H7 (cell line): ENCODE data around the gene DAZAP2. TPM values are rescaled to one million over a fixed set of nuclear protein-coding genes. Genes with fewer than 3 reads are reported as not detected.
"Not testable (repeated sequence)": the region's sequence is repeated elsewhere in the genome, so short reads cannot be mapped to it uniquely, and the experiment has no call there.

Experiments used
- DNase-seq: peaks from one replicate; pipeline ENCODE4 v3.0.0; 2012
- H3K27me3 ChIP-seq: 2 replicates; pipeline ENCODE4 v1.6.0; 2011; ENCODE audit warnings: mild to moderate bottlenecking, low read length; ENCODE audit not compliant: control insufficient read depth, insufficient read depth
- H3K36me3 ChIP-seq: replicated peaks from 2 replicates; pipeline ENCODE4 v1.5.1; 2011; ENCODE audit warnings: low read length; ENCODE audit not compliant: control insufficient read depth, insufficient read depth
- H3K4me3 ChIP-seq: 2 replicates; pipeline ENCODE4 v1.5.1; 2011; ENCODE audit warnings: low read depth, mild to moderate bottlenecking, control low read depth, low read length, moderate library complexity; ENCODE audit not compliant: insufficient read depth
- total RNA-seq: library from RNA; depleted of rRNA; stranded (reverse); fragments of >200 nt; shearing (Covaris generic); gene quantifications from 2 replicates; pipeline ENCODE4 v1.2.3, GENCODE V29; 2014

The DAZAP2 gene
- total RNA-seq, 1 experiment from 2014 or later, result 47.1 TPM

- no peak for DNase-seq
- Histone ChIP-seq H3K36me3 (no peaks in the 10 kb centered on the region; the same call in 1 of the 2 replicates), H3K4me3 (no peak overlapping the region), H3K27me3 (no peaks in the 10 kb centered on the region)
Measured at GRCh38 chr12:51205350-51205749, 33.3 kb upstream of the DAZAP2 start.

GRCh38 chr12:51208016-51208660 lies 30.5 kb upstream of the DAZAP2 start:
- Histone ChIP-seq H3K36me3 (no peaks in the 10 kb centered on the region; the same call in 1 of the 2 replicates), H3K27me3 (no peaks in the 10 kb centered on the region), H3K4me3 (no peak overlapping the region)
- DNase-seq, result no peak

DNA sequence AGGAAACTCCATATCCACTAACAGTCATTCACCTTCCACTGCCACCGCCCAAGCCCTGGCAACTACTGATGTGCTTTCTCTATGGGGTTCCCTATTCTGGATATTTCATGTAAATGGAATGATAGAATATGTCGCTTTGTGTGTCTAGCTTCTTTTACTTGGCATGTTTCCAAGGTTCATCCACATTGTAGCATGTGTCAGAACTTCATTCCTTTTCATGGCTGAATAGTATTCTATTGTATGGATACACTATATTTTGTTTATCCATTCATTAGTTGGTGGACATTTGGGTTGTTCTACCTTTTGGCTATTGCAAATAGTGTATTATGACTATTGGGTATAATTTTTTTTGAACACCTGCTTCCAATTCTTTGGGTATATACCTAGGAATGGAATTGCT lies 29.4 kb upstream of the DAZAP2 start:
- no peak for DNase-seq
- no peak overlapping the region for H3K4me3 ChIP-seq
- no peaks in the 10 kb centered on the region for H3K27me3 ChIP-seq
- no peaks in the 10 kb centered on the region for H3K36me3 ChIP-seq

- peak; percentile 8 for DNase-seq
- Histone ChIP-seq H3K4me3 (no peak overlapping the region), H3K27me3 (no peaks in the 10 kb centered on the region), H3K36me3 (no peaks in the 10 kb centered on the region)
Measured at GRCh38 chr12:51210690-51211395, 27.8 kb upstream of the DAZAP2 start.

DNA sequence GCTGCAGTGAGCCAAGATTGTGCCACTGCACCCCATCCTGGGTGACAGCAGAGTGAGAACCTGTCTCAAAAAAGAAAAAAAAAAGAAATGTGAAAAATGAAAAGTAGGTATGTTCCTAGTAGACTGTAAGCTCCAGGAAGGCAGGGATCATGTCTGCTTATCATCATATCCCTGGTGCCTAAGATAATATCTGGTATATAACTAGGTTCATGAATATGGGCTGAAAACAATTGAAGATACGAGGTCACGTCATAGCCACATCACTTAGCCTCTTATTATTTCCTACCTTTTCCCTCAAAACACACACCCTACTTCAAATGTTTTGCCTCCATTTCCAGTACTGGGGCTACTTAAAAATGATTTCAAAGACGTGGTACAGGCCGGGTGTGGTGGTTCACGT lies 23.7 kb upstream of the DAZAP2 start:
- Histone ChIP-seq H3K27me3 (no peaks in the 10 kb centered on the region), H3K36me3 (no peaks in the 10 kb centered on the region), H3K4me3 (no peak overlapping the region)
- DNase-seq, result no peak

- H3K27me3 ChIP-seq, result no peaks in the 10 kb centered on the region
- peak; percentile 66 for DNase-seq
- no peaks in the 10 kb centered on the region for H3K36me3 ChIP-seq
- H3K4me3 ChIP-seq, result peak overlapping the region; percentile 61
Measured at GRCh38 chr12:51216642-51217041, 22.0 kb upstream of the DAZAP2 start.

DNA sequence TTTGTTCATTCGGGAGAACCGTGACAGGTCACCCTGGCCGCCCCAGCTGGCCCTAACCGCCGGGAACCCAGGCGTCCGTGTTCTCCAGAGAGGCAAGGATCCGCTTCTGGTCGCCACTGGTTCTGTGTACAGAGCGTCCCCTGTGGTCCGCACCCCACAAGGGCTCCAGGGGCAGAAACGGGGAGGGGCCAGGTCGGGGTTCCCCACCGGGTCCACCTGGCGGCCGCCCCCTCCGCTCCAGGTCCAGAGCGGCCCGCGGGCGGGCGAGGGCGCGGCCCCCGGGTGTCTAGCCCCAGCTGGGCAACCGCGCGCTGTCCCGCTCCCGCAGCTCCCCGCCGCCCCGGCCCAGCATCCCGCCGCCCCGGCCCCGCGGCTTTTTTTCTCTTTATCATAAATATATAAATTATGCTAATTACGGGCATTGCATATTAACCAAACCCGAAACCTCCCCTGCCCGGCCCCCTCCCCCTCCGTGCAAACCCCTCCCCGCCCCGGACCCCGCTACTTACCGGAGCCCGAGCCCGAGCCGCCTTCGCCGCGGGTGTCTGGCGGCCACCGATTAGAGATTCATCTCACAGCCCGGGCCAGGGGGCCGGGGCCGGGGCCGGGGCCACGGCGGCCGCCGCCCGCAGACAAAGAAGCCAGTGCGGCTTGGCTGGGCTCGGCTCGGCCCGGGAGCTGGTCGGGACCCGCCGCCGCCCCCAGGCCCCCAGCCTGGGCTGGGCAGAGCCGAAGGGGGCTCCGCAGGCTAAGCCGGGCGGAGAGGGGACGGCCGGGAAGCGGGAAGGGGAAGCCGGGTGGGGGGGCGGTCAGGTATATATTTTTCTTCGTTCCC lies 21.3 kb upstream of the DAZAP2 start:
- DNase-seq, result peak; percentile 94
- no peaks in the 10 kb centered on the region for H3K27me3 ChIP-seq
- H3K36me3 ChIP-seq, result no peaks in the 10 kb centered on the region
- H3K4me3 ChIP-seq, result peak overlapping the region; percentile 61

DNA sequence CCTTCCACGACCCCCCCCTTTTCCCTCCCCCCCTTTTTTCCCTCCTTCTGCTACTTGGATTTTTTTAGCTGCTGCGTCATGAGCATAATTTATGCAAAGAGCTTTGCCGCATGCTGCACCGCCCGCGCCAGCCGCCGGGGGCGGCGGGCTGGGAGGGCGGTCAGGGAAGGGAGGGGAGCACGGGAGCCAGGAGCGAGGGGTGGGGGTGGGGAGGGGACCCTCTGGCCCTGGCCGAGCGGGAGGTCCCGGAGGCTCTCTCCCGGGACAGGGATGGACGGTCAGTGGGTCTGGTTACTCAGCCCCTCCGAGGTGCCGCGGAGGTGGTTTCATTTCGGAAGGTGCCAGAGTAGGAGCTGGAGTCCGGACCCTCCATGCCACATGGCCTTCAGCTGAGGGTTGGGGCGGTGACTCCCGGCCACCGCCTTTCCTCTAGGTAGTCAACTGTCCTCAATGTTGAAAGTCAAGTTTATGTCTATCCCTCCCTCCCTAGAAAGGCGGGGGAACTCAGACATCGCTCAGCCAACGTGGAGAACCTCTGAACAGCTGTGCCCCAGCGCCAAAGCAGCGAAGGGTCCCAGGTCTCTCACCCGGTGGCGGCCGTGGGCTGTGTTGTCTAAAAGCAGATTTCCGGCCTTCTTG lies 20.5 kb upstream of the DAZAP2 start, which contains the start of gene POU6F1:
Gene POU6F1, minus strand, starts transcription at position 95 of the 639 bp plus-strand sequence. CDS start 11,226 bp downstream, outside the sequence.
- H3K4me3 ChIP-seq, result peak within 1 kb of the TSS; percentile 61

DNA sequence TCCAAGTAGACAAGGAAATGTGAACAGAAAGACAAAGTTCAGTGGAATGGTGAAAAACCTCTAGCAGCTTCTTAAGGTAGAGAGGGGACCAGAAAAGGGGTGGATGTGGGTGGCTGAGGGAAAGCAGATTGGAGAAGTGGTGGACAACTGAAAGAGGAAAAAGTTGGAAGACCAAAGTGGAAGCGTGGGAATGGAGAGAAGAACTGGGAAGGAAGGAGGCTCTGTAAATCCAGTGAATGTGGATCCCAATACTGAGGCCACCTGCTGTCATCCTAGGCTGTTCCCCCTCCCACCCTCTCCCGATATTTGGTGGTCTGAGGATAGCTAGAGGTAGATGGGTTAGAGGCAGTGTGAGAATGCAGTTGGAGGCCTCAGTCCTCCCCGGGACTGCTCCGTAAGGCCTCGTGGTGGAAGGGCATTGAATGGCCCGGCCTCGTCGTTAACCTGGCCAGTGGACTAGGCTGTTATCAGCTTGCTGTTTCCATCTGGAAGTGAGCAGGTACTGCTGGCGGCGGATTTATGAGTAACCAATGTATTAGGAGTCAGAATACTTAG lies 19.9 kb upstream of the DAZAP2 start:
- peak overlapping the region; percentile 61 for H3K4me3 ChIP-seq
- no peaks in the 10 kb centered on the region for H3K36me3 ChIP-seq
- H3K27me3 ChIP-seq, result no peaks in the 10 kb centered on the region
- peak; percentile 65 for DNase-seq

More for the DNA sequence above, 20.5 kb upstream of the DAZAP2 start, which contains the start of gene POU6F1:
- Histone ChIP-seq H3K36me3 (no peaks in the 10 kb centered on the region), H3K27me3 (no peaks in the 10 kb centered on the region)
- DNase-seq, result peak; percentile 97

GRCh38 chr12:51219322-51219721 lies 19.3 kb upstream of the DAZAP2 start:
- H3K4me3 ChIP-seq, result no peak overlapping the region
- no peaks in the 10 kb centered on the region for H3K36me3 ChIP-seq
- no peaks in the 10 kb centered on the region for H3K27me3 ChIP-seq
- DNase-seq, result no peak

GRCh38 chr12:51219857-51220256 lies 18.8 kb upstream of the DAZAP2 start:
- H3K27me3 ChIP-seq, H3K4me3 ChIP-seq, DNase-seq: not testable (repeated sequence)

DNA sequence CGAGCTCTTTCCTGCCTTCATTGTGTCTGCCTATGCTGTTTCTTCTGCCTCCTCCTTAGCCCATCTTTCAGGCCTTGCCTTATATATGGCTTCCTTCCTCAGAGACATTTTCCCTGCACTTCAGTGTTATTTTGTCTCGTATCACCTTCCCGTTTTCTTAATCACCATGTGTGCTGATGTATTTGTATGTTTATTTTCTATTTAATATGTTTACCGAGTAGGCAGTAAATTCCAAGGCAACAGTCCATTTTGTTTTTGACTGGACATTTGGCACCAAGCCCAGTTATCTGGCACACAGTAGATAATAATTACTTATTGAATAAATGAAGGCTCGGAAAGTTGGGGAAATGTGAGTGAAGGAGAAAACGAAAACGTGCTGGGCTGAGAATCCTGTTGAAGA lies 16.2 kb upstream of the DAZAP2 start:
- no peaks in the 10 kb centered on the region for H3K27me3 ChIP-seq
- no peak overlapping the region for H3K4me3 ChIP-seq
- H3K36me3 ChIP-seq, result no peaks in the 10 kb centered on the region
- no peak for DNase-seq

More at GRCh38 chr12:51219857-51220256, 18.8 kb upstream of the DAZAP2 start:
- not testable (repeated sequence) for H3K36me3 ChIP-seq

DNA sequence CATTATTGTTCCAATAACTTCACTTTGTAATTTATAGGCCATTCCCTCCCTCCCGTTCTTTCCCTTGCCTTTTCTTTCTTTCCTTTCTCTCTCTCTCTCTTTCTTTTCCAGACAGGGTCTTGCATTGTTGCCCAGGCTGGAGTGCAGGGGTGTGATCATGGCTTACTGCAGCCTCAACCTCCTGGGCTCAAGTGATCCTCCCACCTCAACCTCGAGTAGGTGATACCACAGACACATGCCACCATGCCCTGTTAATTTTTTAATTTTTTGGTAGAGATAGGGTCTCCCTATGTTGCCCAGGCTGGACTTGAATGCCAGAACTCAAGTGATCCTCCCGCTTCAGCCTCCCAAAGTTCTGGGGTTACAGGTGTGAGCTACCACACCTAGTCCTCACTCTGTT lies 14.0 kb upstream of the DAZAP2 start:
- no peaks in the 10 kb centered on the region for H3K36me3 ChIP-seq

GRCh38 chr12:51225234-51225633 lies 13.4 kb upstream of the DAZAP2 start:
- no peak overlapping the region for H3K4me3 ChIP-seq
- H3K36me3 ChIP-seq, result no peaks in the 10 kb centered on the region
- H3K27me3 ChIP-seq, result no peaks in the 10 kb centered on the region
- DNase-seq, result no peak

More for the DNA sequence above, 14.0 kb upstream of the DAZAP2 start:
- no peak for DNase-seq
- no peak overlapping the region for H3K4me3 ChIP-seq
- no peaks in the 10 kb centered on the region for H3K27me3 ChIP-seq
